Uterus (tissue), 4 donors: ENCODE results near the gene SOX11. TPM values are rescaled to one million over a fixed set of nuclear protein-coding genes. Genes with fewer than 3 reads are reported as not detected.

Experiments
- DNase-seq, 2 donors: peaks; one replicate each; pipeline ENCODE4 v3.0.0-alpha.2; 2019 to 2020
- H3K27ac ChIP-seq, 2 donors: fragments of 200-600 bp; sonication (generic); 1 replicate in 1 of 2; 2 replicates in 1 of 2; pipeline ENCODE4 v1.5.1; 2016 to 2018
- H3K27me3 ChIP-seq, 2 donors: fragments of 200-600 bp; sonication (generic); one replicate each; pipeline ENCODE4 v1.5.1; 2018 to 2019; ENCODE audit warnings: control low read depth in 1 of 2
- H3K36me3 ChIP-seq, 2 donors: fragments of 200-600 bp; sonication (generic); one replicate each; pipeline ENCODE4 v1.5.1; 2019; ENCODE audit warnings: control low read depth in 1 of 2
- H3K4me1 ChIP-seq, 2 donors: fragments of 200-600 bp; sonication (generic); one replicate each; pipeline ENCODE4 v1.5.1; 2018 to 2019; ENCODE audit warnings: control low read depth in 1 of 2
- H3K4me3 ChIP-seq, 2 donors: fragments of 200-600 bp; sonication (generic); 1 replicate in 1 of 2; 2 replicates in 1 of 2; pipeline ENCODE4 v1.5.1; 2018 to 2019; ENCODE audit warnings: mild to moderate bottlenecking in 1 of 2
- H3K9me3 ChIP-seq, 2 donors: fragments of 200-600 bp; sonication (generic); one replicate each; pipeline ENCODE4 v1.5.1; 2019; ENCODE audit warnings: control low read depth in 1 of 2
- POLR2A ChIP-seq, 2 donors: fragments of 450-650 bp; IDR thresholded peaks; one replicate each; pipeline ENCODE4 v1.6.1; 2016; ENCODE audit warnings: antibody characterized with exemption in 2 of 2, mild to moderate bottlenecking in 1 of 2, moderate library complexity in 1 of 2
- intact Hi-C: fragments of 100-400 bp; cut with DNase I; formaldehyde crosslinking; loops from one replicate; pipeline ENCODE4 v1.15.1; 2023; ENCODE audit warnings: low total_unique reads
- total RNA-seq, 4 donors: library from RNA; depleted of rRNA in 3 of 4; stranded (reverse); fragments of >200 nt in 3 of 4; gene quantifications; one replicate each; pipeline versions ENCODE4 v1.1.0 to v1.2.4, GENCODE V29; 2014 to 2023
- TF ChIP-seq, protein P1 (sequence below), 4 experiments: fragments of 200-600 bp in 2 of 4; fragments of 450-650 bp in 2 of 4; sonication (generic) in 2 of 4; IDR thresholded peaks; one replicate each; pipeline ENCODE4 v1.5.1; 2016 to 2019; ENCODE audit warnings: antibody characterized with exemption in 4 of 4, mild to moderate bottlenecking in 2 of 4, moderate library complexity in 1 of 4
- donor health status: DM: yes; HTN: yes; CAD: no.

Gene SOX11
- total RNA-seq, 4 donors from 2014 or later, result 9.3 TPM; not detected in 3

DNA sequence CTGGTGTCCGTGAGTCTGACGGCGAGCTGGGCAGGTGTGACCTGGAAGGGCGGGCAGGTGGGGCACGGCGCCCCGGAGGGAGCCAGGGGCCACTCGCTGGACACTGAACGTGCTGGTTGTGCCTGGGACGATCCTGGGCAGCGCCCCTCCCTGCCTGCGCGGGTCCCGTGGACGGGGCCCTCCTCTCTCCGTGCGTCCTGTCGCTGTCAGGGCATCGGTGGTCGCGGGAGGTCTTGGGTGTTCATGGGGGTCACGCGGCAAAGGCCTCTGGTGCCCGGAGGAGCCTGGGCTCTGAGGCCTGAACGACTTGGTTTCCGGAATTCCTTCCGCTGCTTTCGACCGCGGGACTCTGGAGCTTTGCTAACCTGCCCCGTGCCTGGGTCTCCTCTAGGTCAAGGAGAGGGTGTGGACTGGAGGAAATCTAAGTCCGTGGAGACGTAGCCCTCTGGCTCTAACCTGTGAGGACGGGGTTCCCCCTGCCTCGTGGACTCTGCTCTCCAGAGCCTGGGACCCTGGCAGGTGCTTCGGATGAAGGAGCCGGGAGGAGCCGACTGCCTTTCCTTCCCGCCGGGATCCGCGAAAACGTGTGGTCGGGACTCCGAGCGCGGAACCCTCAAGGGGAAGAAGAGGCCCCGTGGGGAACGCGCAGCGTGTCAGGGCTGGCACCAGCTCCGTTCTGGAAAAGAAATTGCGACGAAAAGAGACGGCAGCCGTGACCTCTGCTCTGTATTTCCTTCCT is 14.7 kb downstream of the SOX11 start:
- no peaks in the 10 kb centered on the region for H3K36me3 ChIP-seq
- TF ChIP-seq, protein P1, sequence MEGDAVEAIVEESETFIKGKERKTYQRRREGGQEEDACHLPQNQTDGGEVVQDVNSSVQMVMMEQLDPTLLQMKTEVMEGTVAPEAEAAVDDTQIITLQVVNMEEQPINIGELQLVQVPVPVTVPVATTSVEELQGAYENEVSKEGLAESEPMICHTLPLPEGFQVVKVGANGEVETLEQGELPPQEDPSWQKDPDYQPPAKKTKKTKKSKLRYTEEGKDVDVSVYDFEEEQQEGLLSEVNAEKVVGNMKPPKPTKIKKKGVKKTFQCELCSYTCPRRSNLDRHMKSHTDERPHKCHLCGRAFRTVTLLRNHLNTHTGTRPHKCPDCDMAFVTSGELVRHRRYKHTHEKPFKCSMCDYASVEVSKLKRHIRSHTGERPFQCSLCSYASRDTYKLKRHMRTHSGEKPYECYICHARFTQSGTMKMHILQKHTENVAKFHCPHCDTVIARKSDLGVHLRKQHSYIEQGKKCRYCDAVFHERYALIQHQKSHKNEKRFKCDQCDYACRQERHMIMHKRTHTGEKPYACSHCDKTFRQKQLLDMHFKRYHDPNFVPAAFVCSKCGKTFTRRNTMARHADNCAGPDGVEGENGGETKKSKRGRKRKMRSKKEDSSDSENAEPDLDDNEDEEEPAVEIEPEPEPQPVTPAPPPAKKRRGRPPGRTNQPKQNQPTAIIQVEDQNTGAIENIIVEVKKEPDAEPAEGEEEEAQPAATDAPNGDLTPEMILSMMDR (IDR thresholded peaks at IDR 0.05), result no peak
- TF ChIP-seq POLR2A (IDR thresholded peaks at IDR 0.05), result no peak
- intact Hi-C loops, result no loop called here
- H3K27me3 ChIP-seq, result no peaks in the 10 kb centered on the region
- H3K27ac ChIP-seq, result no peak overlapping the region
- no peak for DNase-seq
- H3K4me1 ChIP-seq, result no peaks in the 10 kb centered on the region
- H3K4me3 ChIP-seq, result no peak overlapping the region
- H3K9me3 ChIP-seq, result no peaks in the 10 kb centered on the region

DNA sequence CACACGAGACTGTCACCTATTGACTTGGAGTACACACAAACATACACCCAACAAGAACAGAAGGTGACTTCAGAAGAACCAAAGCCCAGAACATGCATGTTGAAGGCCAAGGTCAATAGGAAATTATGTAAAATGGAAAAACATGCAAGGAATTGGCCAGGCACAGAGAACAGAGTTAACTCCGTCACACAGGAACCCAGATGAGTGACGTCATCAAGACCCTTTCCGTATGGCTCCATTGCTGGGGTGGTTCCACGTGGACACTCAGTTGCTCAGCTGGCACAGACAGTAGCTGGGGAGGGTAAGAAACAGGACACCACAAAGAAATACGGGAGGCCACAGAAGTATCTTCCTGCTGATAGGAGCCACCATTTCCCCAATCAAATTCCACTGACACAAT is 18.4 kb downstream of the SOX11 start:
- no peak overlapping the region for H3K4me3 ChIP-seq
- intact Hi-C loops, result no loop called here
- no peaks in the 10 kb centered on the region for H3K4me1 ChIP-seq
- no peaks in the 10 kb centered on the region for H3K27me3 ChIP-seq
- DNase-seq, result no peak
- TF ChIP-seq, protein P1 (IDR thresholded peaks at IDR 0.05), result no peak
- no peak for TF ChIP-seq POLR2A (IDR thresholded peaks at IDR 0.05)
- no peak overlapping the region for H3K27ac ChIP-seq
- H3K9me3 ChIP-seq, result no peaks in the 10 kb centered on the region
- no peaks in the 10 kb centered on the region for H3K36me3 ChIP-seq

DNA sequence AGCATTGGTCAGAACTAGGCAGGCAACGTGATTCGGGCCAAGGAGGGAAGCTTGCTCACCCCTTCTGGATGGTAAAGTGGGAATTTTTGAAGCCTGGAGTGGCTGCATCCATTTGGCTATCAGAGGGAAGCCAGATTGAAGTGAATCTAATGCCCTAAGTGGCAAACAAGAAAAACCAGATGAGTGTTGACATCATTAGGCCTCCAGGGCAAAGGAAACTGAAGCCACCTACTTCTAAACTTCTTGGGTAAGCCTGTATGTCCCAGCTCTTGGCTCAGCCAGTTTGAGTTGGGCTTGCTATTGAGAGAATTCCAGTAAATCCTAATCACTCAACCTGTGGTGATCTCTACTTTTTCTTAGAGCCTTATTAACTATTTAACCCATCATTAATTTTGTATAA is 20.9 kb downstream of the SOX11 start:
- Histone ChIP-seq H3K27ac (no peak overlapping the region), H3K4me1 (no peaks in the 10 kb centered on the region), H3K36me3 (no peaks in the 10 kb centered on the region), H3K9me3 (no peaks in the 10 kb centered on the region), H3K27me3 (no peaks in the 10 kb centered on the region), H3K4me3 (no peak overlapping the region)
- no peak for DNase-seq
- intact Hi-C loops, result no loop called here
- no peak for TF ChIP-seq POLR2A (IDR thresholded peaks at IDR 0.05)
- TF ChIP-seq, protein P1 (IDR thresholded peaks at IDR 0.05), result no peak

DNA sequence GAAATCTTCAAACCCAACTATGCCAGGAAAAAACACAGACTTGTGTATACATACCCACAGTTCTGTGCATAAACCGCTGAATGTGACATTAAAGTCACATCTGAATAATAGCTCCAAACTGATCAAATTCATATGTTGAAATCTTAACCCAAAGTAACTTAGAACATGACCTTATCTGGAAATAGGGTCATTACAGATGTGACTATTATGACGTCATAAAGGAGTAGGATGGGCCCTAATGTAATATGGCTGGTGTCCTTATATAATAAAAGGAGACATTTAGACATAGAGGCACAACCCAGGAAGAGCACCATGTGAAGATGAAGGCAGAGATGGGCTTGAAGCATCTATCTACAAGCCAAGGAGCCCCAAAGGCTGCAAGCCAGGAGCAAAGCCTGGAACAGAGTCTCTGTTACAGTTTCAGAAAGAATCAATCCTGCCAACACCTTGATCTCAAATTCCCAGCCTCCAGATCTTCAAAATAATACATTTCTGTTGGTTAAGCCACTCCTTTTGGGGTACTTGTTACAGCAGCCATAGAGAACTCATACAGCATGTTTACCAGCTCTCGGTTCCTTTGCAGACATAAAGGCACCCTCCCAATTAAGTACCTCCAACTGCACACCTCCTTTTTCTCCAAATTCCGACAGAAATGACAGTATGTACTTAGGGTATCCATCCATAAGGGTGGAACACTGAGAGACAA is 27.6 kb downstream of the SOX11 start:
- H3K4me3 ChIP-seq, result no peak overlapping the region
- intact Hi-C loops, result no loop called here

DNA sequence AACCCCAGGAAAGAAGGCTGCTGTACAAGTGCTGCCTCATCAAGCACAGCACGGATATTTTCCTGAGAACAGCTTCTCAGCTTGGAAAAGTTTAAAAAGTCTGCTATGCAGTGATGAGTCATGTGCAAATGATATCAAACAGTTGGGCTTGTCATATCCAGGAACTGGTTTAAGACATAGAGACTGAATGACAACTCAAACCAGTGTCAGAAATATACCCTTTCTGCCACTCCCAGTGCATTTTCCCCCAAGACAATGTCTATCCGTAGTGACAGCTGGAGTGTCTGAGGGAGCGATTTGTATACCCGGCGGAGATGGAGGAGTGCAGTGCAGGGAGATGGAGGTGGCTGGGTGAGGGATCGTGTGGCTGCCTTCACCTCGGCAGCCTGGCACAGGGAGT is 28.2 kb downstream of the SOX11 start:
- Histone ChIP-seq H3K36me3 (no peaks in the 10 kb centered on the region), H3K4me3 (no peak overlapping the region), H3K4me1 (no peaks in the 10 kb centered on the region), H3K27ac (no peak overlapping the region), H3K9me3 (no peaks in the 10 kb centered on the region), H3K27me3 (no peaks in the 10 kb centered on the region)
- TF ChIP-seq POLR2A (IDR thresholded peaks at IDR 0.05), result no peak
- TF ChIP-seq, protein P1 (IDR thresholded peaks at IDR 0.05), result no peak
- intact Hi-C loops, result no loop called here
- DNase-seq, result no peak

More for the DNA sequence above, 27.6 kb downstream of the SOX11 start:
- no peak for DNase-seq
- Histone ChIP-seq H3K9me3 (no peaks in the 10 kb centered on the region), H3K36me3 (no peaks in the 10 kb centered on the region), H3K27me3 (no peaks in the 10 kb centered on the region), H3K4me1 (no peaks in the 10 kb centered on the region), H3K27ac (no peak overlapping the region)
- TF ChIP-seq POLR2A (IDR thresholded peaks at IDR 0.05), result no peak
- TF ChIP-seq, protein P1 (IDR thresholded peaks at IDR 0.05), result no peak
